ENCODE data around the gene CPS1.

DNA sequence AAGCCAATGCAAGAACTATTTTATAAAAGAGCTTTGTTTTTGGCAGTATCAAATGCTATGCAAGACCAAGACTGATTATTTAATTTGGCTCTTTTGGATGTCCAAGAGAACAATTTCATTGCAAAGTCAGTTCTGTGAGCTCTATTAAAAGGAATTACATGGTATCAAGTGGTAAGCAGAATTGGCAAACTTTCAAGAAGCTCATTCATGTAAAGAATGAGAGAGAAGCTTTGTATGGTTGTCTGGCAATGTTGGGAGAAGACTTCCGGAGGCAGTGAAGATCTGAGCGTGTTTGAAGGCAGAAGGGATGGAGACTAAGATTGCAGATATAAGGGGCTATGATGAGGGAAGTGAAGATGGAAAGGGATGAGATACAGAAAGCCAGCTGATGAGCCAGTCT lies 49.6 kb downstream of the CPS1 start:
- TF ChIP-seq, protein P1, sequence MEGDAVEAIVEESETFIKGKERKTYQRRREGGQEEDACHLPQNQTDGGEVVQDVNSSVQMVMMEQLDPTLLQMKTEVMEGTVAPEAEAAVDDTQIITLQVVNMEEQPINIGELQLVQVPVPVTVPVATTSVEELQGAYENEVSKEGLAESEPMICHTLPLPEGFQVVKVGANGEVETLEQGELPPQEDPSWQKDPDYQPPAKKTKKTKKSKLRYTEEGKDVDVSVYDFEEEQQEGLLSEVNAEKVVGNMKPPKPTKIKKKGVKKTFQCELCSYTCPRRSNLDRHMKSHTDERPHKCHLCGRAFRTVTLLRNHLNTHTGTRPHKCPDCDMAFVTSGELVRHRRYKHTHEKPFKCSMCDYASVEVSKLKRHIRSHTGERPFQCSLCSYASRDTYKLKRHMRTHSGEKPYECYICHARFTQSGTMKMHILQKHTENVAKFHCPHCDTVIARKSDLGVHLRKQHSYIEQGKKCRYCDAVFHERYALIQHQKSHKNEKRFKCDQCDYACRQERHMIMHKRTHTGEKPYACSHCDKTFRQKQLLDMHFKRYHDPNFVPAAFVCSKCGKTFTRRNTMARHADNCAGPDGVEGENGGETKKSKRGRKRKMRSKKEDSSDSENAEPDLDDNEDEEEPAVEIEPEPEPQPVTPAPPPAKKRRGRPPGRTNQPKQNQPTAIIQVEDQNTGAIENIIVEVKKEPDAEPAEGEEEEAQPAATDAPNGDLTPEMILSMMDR (IDR thresholded peaks at IDR 0.05) = no peak
- no peak for TF ChIP-seq POLR2A (IDR thresholded peaks at IDR 0.05)

Data from uterus (tissue), 2 donors.